Lung (tissue), 12 donors: ENCODE measurements around the gene RSPO1. TPM values are rescaled to one million over a fixed set of nuclear protein-coding genes. Genes with fewer than 3 reads are reported as not detected.

Experiments
- ATAC-seq: fragments of 200-7000 bp; cut with Tn5 transposase; one replicate; pipeline ENCODE4 v1.9.1; 2020; ENCODE audit warnings: moderate number of reproducible peaks; ENCODE audit not compliant: insufficient read depth, low FRiP score
- DNase-seq, 3 donors: peaks; one replicate each; pipeline ENCODE4 v3.0.0-alpha.2; 2013 to 2017
- H3K27ac ChIP-seq, 2 donors: one replicate each; pipeline ENCODE4 v1.5.1; 2013; ENCODE audit warnings: mild to moderate bottlenecking in 2 of 2, moderate library complexity in 2 of 2, control low read depth in 1 of 2, inconsistent platforms in 1 of 2, low read depth in 1 of 2, low read length in 1 of 2
- H3K27me3 ChIP-seq, 3 donors: one replicate each; pipeline ENCODE4 v1.5.1; 2013; ENCODE audit warnings: low read length in 2 of 3; ENCODE audit not compliant: control insufficient read depth in 3 of 3, insufficient read depth in 3 of 3
- H3K36me3 ChIP-seq, 4 donors: one replicate each; pipeline ENCODE4 v1.5.1; 2013; ENCODE audit warnings: low read length in 4 of 4, mild to moderate bottlenecking in 1 of 4, moderate library complexity in 1 of 4; ENCODE audit not compliant: control insufficient read depth in 4 of 4, insufficient read depth in 4 of 4
- H3K4me1 ChIP-seq, 5 donors: one replicate each; pipeline ENCODE4 v1.5.1; 2013; ENCODE audit warnings: low read length in 5 of 5, mild to moderate bottlenecking in 2 of 5, moderate library complexity in 1 of 5; ENCODE audit not compliant: control insufficient read depth in 5 of 5, insufficient read depth in 5 of 5
- H3K4me3 ChIP-seq: one replicate; pipeline ENCODE4 v1.5.1; 2013; ENCODE audit warnings: mild to moderate bottlenecking, control low read depth, moderate library complexity
- H3K9ac ChIP-seq, 2 donors: one replicate each; pipeline ENCODE4 v1.5.1; 2013; ENCODE audit warnings: low read length in 2 of 2, control low read depth in 1 of 2; ENCODE audit not compliant: insufficient read depth in 1 of 2
- H3K9me3 ChIP-seq, 4 donors: one replicate each; pipeline ENCODE4 v1.5.1; 2013; ENCODE audit warnings: low read length in 3 of 4, mild to moderate bottlenecking in 1 of 4, moderate library complexity in 1 of 4; ENCODE audit not compliant: control insufficient read depth in 4 of 4, insufficient read depth in 3 of 4
- WGBS, 2 donors: extraction: QIAGEN DNeasy Blood & Tissue Kit; methylation state at CpG; one replicate each; pipeline ENCODE4 v1.1.7; 2013; 5-methylcytosine and 5-hydroxymethylcytosine counted together
- polyA plus RNA-seq, 2 donors: library from polyadenylated mRNA; stranded (reverse); fragments of 200-250 nt; gene quantifications; one replicate each; pipeline ENCODE4 v1.2.1, GENCODE V29; 2013
- total RNA-seq, 2 donors: library from RNA; depleted of rRNA in 1 of 2; stranded (reverse); fragments of >200 nt in 1 of 2; gene quantifications; one replicate each; pipeline ENCODE4 v1.2.1, GENCODE V29; 2014 to 2021
- TF ChIP-seq, protein P1 (sequence below): IDR thresholded peaks from 2 replicates; pipeline ENCODE4 v1.5.1; 2012; ENCODE audit warnings: mild to moderate bottlenecking; ENCODE audit errors: control extremely low read depth, extremely low read depth
- donor health status: control.
- donor health status: control.
- donor health status: Bipolar disorder and iron deficiency.
- donor health status: healthy.
- donor health status: DM: yes; HTN: yes; CAD: no.

The RSPO1 gene
- total and polyA plus RNA-seq, 4 donors, result 0.43 to 1.7 (median 1.2) TPM

DNA sequence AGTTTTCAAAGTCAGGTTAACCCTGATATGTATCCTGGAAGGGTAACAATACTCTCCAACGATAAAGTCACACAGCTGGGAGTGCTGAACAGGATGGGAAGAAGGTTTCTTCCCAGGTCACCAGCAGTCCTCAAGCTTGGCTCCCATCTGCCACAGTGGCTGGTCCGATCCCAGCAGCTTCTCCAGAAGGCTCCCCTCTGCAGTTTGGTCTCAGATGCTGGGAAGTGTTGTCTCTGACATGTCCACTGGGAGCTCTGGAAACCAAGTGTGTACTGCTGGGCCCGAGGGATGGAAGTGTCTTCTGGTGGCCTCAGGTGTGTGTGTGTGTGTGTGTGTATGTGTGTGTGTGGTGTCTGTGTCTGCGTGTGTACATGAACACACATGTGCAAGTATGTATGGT is 22.5 kb downstream of the RSPO1 start:
- Histone ChIP-seq H3K9me3 (peaks cover 0 to 4% (median 0%) of the 10 kb centered on the region in 4 donors), H3K27me3 (peaks cover 0 to 32% (median 0%) of the 10 kb centered on the region in 3 donors), H3K4me3 (no peak overlapping the region), H3K4me1 (no peaks in the 10 kb centered on the region), H3K9ac (no peak overlapping the region), H3K27ac (no peak overlapping the region), H3K36me3 (no peaks in the 10 kb centered on the region)
- TF ChIP-seq, protein P1, sequence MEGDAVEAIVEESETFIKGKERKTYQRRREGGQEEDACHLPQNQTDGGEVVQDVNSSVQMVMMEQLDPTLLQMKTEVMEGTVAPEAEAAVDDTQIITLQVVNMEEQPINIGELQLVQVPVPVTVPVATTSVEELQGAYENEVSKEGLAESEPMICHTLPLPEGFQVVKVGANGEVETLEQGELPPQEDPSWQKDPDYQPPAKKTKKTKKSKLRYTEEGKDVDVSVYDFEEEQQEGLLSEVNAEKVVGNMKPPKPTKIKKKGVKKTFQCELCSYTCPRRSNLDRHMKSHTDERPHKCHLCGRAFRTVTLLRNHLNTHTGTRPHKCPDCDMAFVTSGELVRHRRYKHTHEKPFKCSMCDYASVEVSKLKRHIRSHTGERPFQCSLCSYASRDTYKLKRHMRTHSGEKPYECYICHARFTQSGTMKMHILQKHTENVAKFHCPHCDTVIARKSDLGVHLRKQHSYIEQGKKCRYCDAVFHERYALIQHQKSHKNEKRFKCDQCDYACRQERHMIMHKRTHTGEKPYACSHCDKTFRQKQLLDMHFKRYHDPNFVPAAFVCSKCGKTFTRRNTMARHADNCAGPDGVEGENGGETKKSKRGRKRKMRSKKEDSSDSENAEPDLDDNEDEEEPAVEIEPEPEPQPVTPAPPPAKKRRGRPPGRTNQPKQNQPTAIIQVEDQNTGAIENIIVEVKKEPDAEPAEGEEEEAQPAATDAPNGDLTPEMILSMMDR, result no peak
- 71 to 90% methylated on average over 4 of the region's 4 CpGs for WGBS, 2 donors
- DNase-seq (no peak), ATAC-seq (no peak)

DNA sequence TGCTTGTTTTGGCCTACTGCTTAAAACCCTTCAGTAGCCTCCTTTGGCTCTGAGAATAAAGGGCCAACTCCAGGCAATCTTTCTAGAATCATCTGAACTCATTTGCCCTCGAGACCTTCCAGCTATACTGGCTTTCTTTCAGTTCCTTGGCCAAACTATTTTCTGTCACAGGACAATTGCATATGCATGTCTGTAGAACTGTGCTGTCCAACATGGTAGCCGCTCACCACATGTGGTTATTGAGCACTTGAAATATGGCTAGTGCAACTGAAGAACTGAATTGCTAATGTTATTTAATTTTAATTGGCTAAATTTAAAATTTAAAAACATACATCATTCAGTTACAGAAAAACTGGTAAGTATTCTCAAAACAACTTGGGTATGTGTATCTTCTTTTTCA is 24.7 kb downstream of the RSPO1 start:
- WGBS, 2 donors, result 77 to 78% methylated on average over 2 of the region's 2 CpGs

DNA sequence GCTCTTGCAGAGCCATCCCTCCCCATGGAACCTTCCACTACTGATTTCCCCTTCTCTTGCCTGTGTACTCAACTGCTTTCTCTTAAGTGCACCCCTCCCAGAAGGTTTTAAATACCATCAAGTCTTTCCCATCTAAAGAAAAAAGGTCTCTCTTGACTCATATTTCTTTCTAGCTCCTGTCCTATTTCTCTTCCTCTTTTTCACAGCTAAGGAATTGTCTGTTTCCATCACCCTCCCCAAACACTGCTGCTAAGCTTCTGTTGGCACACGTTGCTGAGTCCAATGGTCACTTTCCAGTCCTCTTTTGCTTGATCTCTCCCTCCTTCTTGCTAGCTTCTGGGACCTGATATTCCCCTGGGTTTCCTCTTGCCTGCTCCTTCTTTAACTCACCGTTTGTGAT is 25.7 kb downstream of the RSPO1 start:
- Histone ChIP-seq H3K27ac (no peak overlapping the region), H3K27me3 (peaks cover 0 to 22% (median 0%) of the 10 kb centered on the region in 3 donors), H3K9ac (no peak overlapping the region), H3K9me3 (peaks cover 0 to 3% (median 0%) of the 10 kb centered on the region in 4 donors), H3K36me3 (no peaks in the 10 kb centered on the region), H3K4me1 (no peaks in the 10 kb centered on the region), H3K4me3 (no peak overlapping the region)
- no peak for DNase-seq
- TF ChIP-seq, protein P1, result no peak
- WGBS, 2 donors, result 34 to 44% methylated on average over 2 of the region's 2 CpGs
- ATAC-seq, result no peak

More for the DNA sequence above, 24.7 kb downstream of the RSPO1 start:
- H3K4me1 ChIP-seq, result no peaks in the 10 kb centered on the region
- peaks cover 0 to 23% (median 0%) of the 10 kb centered on the region in 3 donors for H3K27me3 ChIP-seq
- H3K9me3 ChIP-seq, result peaks cover 0 to 4% (median 0%) of the 10 kb centered on the region in 4 donors
- no peak for ATAC-seq
- no peak overlapping the region for H3K27ac ChIP-seq
- no peak for DNase-seq
- no peaks in the 10 kb centered on the region for H3K36me3 ChIP-seq
- no peak overlapping the region for H3K4me3 ChIP-seq
- no peak overlapping the region for H3K9ac ChIP-seq
- TF ChIP-seq, protein P1, result no peak
